NCI-H1694 (cell line): ENCODE data around the gene ARHGEF38.
"Not testable (repeated sequence)": the region's sequence is repeated elsewhere in the genome, so short reads cannot be mapped to it uniquely, and the experiment has no call there.

Experiments used
- DNase-seq: peaks from one replicate; lab custom pipeline; 2025; lab: John Stamatoyannopoulos, UW

The ARHGEF38 gene

DNA sequence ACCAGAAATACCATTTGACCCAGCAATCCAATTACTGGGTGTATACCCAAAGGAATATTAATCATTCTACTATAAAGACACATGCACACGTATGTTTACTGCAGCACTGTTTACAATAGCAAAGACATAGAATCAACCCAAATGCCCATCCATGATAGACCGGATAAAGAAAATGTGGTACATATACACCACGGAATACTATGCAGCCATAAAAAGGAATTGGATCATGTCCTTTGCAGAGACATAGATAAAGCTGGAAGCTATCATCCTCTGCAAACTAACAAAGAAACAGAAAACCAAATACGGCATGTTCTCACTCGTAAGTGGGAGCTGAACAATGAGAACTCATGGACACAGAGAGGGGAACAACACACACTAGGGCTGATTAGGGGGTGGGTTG is 57.4 kb downstream of the ARHGEF38 start:
- not testable (repeated sequence) for DNase-seq

DNA sequence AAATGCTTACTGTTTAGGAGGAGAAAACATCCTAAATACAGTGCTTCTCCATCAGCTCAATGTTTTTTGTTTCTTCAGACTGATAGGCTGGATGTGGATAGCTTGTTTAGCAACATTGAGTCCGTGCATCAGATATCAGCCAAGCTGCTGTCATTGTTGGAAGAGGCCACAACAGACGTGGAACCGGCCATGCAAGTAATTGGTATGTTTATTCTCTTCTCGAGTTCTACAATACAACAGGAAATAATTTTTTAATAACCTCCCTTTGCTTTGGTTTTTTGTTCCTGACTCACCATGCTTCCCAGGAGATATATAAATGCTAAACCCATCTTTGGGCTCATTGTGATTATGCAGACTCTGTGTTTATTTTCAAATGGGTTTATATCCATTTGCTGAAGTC is 60.9 kb downstream of the ARHGEF38 start:
- peak; percentile 39 for DNase-seq

DNA sequence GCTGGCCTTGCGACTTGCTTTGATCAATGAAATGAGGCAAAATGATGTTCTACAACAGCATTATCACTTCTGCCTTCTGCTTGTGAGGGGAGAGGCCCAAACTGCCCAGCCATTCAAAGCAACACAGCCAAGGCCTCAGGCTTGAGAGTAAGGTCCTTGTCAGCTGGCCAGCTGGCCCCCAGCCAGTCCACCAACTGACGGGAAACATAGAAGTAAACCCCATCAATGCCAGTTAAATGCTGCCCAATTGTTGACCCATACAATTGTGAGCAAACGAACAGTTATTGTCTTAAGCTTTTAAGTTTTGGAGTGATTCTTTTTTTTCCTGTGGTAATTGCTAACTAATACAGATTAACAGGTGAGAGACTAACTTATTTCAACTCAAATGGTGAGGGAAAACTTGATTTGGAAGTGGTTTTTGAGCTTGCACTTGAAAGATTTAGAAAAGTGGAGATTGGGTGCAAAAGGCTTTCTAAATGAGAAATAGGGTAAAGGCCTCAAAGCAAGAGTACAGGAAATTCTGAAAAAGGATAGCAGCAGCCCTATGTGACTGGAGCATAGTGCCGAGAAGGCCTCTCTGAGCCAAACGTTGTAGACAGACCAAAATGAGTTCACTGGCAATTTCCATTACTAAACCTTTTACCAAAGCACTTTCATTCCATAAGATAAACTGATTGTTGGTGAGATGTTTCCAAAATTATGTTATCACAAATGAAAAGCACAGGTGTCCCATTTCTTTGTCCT is 66.9 kb downstream of the ARHGEF38 start:
- no peak for DNase-seq

DNA sequence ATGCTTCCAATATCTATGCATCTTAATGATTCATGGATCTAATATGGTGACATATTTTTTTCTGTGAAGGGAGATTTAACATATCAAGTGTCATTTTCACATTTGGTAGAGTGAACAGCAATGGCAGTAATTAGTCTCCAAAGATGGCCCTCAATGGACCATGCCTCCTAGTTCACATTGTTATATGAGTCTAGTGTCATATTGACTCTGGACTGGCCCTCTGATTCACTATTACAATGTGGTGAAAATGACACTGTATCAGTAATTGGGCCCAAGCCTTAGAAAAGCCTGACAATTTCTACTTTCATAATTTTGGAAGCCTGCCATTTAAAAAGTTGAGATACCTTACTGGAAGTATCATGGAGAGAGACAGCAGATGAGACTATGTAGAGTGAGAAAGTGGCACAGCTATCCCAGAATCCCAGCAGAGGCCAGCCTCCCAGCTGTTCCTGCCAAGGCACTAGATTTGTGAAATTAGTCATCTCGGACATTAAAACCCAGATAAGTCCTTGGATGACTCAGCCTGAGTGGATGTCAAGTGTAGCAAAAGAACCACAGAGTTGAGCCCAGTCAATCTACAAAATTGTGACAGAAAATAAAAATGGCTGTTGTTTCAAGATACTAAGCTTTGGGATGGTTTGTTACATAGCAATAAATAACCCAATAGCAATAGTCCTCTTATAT is 68.4 kb downstream of the ARHGEF38 start:
- no peak for DNase-seq

DNA sequence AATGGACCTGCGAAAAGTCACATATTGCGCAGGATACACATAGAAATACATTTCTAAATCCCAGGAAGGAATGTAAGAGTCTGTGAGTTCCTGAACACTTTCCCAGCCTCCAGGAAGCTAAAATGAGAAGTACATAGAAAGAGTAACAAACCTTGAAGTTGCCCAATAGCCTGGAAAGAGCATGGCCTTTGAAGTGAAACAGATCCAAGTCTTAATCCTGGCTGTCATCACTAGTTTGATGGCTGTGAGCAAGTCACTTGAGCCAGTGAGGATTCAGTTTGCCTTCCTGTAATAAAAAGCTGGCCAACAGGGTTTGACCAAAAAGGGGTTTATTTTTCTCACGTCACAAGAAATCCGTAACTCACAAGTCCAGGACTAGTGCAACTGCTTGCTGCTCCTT is 69.8 kb downstream of the ARHGEF38 start:
- no peak for DNase-seq

DNA sequence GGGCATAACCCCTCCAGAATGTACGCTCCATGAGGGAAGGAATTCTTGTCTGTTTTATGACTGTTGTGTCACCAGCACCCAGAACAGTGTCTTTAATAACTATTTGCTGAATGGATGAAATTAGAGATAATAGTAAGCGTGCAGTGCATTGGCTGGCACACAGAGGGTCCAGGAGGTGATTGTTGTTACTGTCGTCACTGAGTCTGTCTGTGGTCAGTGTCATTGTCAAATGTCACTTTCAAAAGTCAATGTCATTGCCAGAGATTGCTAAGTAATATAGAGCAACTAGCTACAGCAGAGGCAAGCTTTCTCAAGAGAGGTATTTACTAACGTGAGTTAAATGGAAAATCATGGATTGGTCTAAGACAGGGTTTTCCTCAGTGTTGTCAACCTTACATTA is 70.7 kb downstream of the ARHGEF38 start:
- no peak for DNase-seq

DNA sequence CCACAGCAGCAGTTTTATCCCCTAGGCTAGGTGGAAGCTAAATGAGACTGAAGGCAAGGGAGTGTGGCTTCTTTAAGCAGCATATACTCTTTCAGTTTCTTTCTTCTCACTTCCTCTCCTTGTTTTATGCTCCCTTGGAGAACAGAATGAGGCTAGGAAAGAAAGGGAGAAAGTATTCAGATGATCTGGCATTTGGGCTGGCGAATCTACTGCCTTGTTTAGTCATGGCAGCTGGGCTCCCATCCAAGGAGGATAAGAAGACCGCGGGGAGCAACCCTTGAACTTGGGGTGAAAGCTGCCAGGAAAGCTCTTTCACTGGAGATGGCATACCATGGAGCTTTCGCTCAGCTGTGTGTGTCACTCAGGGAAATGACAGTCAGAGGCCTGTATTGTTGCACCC is 72.1 kb downstream of the ARHGEF38 start:
- DNase-seq, result no peak

DNA sequence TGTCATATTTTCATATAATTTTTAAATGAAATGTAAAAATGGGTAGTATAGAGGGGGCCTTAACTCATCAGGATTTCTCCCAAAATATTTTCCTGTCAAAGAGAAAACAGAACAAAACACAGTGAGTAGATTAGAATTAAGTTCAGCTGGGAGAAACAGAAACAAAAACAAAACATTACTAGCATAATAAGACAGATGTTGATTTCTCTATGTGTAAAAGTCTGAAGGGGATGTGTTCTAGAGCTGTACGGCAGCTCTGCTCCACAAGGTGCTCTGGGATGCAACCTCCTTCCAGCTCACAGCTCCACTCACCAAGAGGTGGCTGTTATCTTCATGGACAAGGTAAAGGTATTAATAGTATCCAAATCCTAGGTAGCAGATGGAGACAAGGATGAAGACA is 72.8 kb downstream of the ARHGEF38 start:
- DNase-seq, result no peak

DNA sequence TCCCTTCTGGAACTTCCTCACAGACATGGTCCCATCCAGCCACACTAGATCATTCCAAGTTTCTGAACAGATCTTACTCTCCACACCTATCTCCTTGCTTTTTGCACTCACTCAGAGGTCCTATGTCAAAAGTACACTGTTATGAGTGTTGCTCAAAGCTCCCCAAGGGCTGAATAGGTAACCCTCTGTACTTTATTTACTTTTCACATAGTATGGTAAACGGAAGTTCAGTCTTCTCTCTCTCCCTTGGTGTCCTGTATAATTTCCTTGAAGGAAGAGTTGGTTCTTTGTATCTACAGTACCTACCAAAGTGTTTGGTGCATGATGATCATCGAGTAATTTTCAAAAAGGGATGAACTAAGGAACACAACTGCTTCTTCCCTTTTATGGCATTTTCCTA is 74.4 kb downstream of the ARHGEF38 start:
- no peak for DNase-seq

DNA sequence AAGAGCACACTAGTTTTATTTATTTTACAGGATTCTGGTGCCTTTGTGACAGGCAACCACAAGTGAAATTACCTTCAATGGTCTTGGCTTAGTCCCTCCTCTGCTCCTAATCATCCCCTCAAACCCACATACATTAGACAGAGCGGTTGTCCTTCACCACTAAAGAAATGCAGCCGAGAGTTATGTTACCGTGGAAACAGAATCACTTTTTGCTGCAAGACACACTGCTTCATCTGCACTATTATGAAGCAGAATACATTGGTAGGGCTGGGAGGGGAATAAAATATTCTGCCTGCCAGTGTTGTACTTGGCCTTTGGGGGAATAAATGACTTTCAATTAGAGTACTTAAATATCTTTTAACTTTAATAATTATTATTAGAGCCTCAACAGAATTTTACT is 75.2 kb downstream of the ARHGEF38 start:
- no peak for DNase-seq

DNA sequence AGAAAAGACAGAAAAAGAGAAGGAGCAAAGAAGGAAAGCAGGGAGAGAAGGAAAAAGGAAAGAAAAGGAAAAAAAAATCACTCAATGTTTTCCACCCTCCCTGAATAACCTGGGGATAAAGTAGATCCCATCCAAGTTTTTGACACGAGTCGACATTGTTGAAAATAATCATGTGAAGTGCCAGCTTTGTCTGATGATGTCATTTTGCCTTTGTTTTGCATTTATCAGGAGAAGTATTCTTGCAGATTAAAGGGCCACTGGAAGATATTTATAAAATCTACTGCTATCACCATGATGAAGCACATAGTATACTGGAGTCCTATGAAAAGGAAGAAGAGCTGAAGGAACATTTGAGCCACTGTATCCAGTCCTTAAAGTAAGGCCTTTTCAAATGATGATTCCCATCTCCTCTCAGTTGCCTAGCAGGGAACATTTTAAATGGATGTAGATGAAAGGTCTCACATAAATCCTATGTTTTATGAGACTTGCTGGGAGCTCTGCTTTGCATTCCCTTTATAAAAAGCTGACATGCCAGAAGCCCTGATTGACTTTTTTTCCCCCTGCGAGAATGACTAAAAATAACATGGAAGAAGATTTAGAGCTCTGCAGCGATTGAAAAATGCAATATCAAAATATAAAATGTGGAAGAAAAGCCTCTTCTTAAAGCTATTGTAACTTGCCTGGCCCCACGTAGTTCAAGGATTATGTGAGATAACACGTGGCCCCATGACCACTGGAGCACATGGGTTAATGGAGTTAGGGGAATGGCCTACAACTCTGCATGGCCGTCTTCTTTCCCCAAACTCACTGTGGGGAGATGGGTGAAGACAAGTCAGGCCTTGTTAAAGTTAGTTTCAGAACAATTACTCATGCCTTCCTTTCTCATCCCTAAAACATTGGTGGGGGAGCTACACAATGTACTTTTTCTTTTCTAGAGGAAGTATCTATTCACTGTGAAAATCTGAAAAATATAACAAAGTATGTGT is 78.5 kb downstream of the ARHGEF38 start:
- DNase-seq, result no peak

DNA sequence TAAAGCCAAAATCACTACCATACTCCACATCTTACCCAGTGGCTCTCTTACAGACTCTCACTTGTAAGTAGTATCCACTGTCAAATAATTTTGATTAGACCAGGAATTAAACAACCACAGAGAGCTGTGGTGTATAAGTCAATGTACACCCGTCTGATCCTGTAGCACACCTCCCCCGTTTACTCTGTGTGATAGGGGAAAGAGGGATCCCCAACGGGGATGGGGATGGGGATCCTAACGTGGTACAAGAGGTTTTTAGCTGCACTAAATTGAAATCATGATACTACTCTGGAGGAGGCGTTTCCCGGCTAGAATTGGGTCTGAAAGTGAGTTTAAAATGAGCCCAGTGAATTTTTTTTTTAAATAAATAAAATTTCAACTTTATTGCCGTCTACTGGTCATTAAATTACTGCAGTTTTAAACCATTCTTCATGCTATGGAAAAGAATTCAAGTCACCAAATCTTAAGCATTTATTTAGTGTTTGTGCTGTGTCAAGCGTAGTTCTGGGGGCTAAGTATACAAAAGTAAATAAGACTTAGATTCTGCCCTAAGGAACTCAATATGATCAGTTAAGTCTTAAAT is 79.5 kb downstream of the ARHGEF38 start:
- peak; percentile 23 for DNase-seq

DNA sequence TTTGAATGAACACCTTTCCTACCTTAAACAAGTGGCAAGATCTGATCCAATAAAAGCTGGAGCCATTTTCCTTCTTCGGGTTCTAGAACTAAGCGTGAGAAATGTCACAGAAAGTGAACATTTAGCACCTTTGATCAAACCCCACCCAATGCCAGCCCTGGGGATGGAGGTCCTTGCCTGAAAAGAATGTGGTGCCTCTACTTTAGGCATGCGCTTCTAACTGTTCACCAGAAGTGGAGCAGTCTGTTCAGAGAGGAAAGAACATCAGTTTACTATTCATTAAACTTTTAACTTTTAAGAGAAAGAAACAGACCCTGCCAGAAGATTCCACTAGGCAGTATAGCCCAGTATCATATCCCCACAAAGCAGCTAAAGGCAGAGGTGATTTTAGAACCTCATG is 80.2 kb downstream of the ARHGEF38 start:
- DNase-seq, result no peak

DNA sequence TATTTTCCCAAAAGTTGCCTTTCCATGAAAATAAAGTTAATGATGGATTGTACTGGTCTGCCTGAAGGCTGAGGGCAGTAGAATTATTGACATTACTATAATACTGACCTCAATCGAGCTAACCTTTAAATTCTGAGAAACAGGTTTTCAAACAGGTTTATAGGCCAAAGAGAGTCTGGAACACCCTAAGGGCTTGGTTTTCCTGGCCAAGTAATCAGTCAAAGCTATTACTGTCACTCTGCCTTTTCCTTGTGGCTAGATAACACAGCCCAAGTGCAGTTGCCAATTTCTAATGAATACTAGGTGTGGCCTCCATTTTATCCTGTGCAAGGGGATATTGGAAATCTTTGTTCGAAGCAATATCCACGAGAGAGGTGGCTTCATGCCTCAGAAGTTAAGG is 80.8 kb downstream of the ARHGEF38 start:
- no peak for DNase-seq

DNA sequence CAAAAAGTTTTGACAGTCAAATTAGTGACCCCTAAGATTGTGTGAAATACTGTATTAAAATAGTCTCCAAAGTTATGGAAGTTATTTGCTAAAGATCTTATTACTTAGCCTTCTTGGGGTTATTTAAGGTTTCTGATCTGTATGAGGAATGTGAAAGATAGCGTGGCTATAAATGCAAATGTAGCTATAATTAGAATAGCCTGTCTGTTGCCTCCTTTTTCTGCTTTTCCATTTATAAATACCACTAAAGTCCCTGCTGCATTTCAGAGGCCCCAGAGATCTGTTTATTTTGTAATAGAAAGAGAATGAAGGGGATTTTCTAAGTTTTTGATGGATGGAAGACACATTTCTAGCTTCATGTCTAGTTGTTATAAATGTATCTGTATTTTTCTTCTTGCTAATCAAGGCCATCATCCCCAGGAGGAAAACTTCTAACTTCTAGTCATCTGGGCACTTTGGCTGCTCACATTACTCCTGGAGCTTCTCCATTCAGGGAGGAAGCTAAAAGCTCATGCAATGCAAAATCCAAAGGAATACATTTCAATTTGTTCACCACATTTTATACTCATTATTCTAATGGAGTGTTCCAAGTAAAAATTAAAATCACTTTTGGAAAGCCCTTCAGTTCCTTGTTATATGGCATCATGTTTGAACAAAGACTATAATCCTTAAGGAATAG is 82.1 kb downstream of the ARHGEF38 start:
- DNase-seq, result no peak

DNA sequence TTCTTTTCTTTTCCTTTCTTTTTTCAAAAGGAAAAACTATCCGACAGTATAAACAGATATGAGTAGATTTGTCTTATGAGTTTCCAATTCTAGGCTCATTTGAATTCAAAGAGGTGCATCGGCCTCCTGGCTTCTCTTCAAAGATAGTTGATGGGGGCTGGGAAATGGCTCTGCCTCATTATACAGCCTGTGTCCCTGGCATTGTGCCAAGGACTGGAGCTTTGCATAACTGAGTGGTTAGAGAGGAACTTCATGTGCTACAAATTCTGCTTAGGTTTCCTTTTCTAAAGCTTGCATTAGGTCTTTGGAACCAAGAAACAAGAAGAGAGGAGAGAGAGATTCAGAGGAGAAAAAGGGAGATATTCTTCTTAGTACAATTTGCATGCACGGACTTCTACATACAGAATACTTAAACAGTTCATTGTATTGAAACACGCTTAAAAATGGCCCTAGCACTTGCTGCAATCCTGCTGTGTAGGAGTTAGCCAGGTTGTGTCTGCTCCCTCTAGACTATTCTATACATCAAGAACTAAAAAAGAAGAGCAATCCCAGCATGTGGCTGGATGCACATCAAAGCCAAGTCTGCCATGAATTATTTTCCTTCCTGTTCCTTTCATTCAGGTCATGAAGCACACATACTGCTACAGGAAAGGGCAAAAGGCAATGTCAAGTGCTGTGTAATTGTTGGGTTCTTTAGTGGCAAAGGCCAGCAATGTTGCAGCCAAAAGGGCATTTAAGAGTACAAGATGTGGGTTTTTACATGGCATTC is 85.2 kb downstream of the ARHGEF38 start:
- no peak for DNase-seq

DNA sequence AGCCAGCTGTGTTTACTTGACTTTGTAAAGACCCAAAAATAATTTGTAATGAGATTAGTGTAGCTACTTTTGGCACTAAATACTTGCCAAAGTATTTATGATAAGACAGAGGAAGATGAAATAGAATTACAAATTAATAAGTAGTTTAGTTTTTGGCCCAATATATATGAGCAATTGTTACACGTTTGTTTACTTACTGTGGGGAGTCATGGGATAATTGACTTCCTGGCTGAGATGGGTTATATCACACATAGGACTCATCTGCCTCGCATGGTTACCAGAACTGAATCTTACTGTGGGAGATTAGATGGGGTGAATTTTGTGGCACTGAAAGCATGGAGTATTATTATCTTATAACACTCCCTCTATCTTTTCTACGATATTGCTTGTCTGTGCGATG is 89.4 kb downstream of the ARHGEF38 start:
- DNase-seq, result no peak

DNA sequence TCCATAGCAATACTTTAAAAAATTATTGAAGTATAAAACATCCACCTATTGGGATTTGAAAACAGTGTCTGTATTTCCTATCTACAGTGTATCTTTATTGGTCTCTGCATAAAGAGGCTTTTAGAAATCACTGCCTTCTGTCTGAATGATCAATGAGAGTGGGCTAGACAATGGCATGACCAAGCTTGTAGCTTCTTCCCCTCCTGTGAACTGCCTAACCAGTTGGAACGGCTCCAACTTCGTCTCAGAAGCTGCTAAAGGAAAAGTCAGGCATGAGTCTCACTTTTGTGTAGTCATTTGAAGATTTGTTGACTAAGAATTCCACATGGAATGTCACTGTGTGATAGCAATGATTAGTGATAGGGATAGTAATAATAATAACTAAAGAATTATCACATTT is 91.8 kb downstream of the ARHGEF38 start:
- no peak for DNase-seq

DNA sequence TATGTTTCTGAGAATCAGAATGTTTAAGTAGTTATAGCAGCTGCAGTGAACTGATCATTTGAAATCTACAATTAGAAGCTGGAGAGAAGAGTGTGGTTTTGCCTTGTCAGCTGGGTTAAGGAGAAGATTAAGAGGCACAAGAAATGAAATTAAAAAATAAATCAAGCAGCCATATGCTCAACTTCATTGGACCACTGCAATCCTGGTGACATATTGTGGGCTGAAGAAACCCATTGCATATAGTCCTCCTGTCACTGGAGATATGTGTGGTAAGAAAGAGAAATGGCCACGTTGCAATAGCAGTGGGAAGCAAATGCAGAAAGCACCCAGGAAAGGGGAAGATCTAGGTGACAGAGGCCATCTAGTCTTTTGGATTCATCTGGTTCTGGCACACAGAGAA is 93.0 kb downstream of the ARHGEF38 start:
- no peak for DNase-seq

DNA sequence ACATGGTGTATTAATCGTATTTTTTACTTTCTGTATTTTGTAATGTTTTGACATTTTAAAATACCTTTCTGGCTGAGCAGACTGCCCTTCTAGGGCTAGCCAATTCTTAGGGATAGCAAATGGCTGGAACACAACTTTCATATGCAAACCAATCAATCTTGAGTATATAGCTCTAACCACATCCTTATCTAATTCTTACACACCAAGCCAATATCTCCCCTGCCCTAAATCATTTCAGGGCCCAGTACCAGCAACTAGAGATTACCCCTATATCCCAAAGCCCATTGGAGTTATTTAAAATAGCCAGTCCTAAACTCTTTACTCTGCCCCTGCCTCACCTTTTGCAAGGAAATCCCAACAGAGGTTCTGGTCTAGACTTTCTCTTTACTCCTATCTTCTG is 97.8 kb downstream of the ARHGEF38 start:
- DNase-seq, result no peak

DNA sequence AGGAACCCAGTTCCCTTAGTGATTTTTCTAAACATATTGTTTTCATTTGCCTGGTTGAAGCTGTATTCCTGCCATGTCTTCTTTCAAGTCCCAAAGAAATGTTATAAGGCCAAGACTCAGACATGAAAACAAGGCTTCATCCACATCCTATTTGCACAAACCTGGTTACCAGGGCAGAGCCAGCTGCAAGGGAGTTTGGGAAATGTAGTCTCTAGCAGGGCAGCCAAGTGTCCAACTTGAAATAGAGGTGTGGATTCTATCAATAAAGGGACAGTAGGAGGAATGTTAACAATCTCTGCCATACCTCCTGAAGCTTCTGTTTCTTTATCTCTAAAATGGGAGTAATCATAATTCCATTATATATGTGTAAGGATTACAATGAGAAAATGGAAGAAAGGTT is 99.5 kb downstream of the ARHGEF38 start:
- DNase-seq, result no peak
